Astrocyte (in vitro differentiated cells and primary cell): ENCODE measurements around the gene PARD3B.

Experiments used
- CTCF ChIP-seq: IDR thresholded peaks from 2 replicates; pipeline ENCODE4 v1.5.1; 2011; ENCODE audit warnings: low read depth, mild to moderate bottlenecking, inconsistent platforms, low read length, moderate library complexity; ENCODE audit not compliant: insufficient read depth
- EZH2 ChIP-seq: IDR thresholded peaks from 2 replicates; pipeline ENCODE4 v1.6.1; 2012; ENCODE audit warnings: mild to moderate bottlenecking, low read length, inconsistent platforms; ENCODE audit not compliant: insufficient read depth

DNA sequence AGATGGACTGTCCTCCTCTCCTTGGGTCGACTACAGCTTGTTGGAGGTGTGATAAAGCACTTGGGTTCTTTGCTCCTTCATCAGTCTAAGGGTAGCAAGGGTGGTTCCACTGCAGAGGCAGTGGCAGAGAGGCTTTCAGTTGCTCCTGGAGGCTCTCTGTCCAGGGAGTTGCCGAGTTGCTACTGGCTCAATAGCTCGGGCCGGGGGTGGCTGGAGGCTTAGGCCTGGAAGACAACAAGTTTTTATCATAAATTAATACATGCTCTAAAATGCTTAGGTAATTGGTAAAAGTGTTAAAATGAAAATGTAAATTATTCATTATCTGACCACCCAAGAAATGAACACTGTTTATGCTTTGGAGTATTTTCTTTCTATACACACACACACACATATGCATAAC, 975.0 kb downstream of the PARD3B start:
- no peak for TF ChIP-seq CTCF
- no peak for TF ChIP-seq EZH2
